Right atrium auricular region (tissue), 2 donors: Measurements from ENCODE around the gene CARD11. TPM values are rescaled to one million over a fixed set of nuclear protein-coding genes. Genes with fewer than 3 reads are reported as not detected.
"Not testable (repeated sequence)": the region's sequence is repeated elsewhere in the genome, so short reads cannot be mapped to it uniquely, and the experiment has no call there.

Experiments used
- DNase-seq: peaks from one replicate; pipeline ENCODE4 v3.0.0-alpha.2; 2019; ENCODE audit warnings: low spot score
- H3K27ac ChIP-seq, 2 donors: fragments of 200-600 bp; sonication (generic); 1 replicate in 1 of 2; 2 replicates in 1 of 2; pipeline ENCODE4 v1.5.1; 2016 to 2019
- H3K27me3 ChIP-seq, 2 donors: fragments of 200-600 bp; sonication (generic); one replicate each; pipeline versions ENCODE4 v1.5.1 to v1.6.0; 2017 to 2019
- H3K36me3 ChIP-seq: fragments of 200-600 bp; sonication (generic); one replicate; pipeline ENCODE4 v1.5.1; 2016
- H3K4me1 ChIP-seq, 2 donors: fragments of 200-600 bp; sonication (generic); one replicate each; pipeline versions ENCODE4 v1.5.1 to v1.6.0; 2017 to 2019
- H3K4me3 ChIP-seq, 2 donors: fragments of 200-600 bp; sonication (generic); 1 replicate in 1 of 2; 2 replicates in 1 of 2; pipeline ENCODE4 v1.5.1; 2017 to 2019; ENCODE audit warnings: mild to moderate bottlenecking in 1 of 2, moderate library complexity in 1 of 2
- H3K9me3 ChIP-seq, 2 donors: fragments of 200-600 bp; sonication (generic); one replicate each; pipeline ENCODE4 v1.5.1; 2019
- CTCF ChIP-seq, 2 donors: fragments of 200-600 bp; sonication (generic); IDR thresholded peaks; one replicate each; pipeline ENCODE4 v1.5.1; 2019; ENCODE audit warnings: antibody characterized with exemption in 2 of 2
- total RNA-seq, 2 donors: library from RNA; depleted of rRNA; stranded (reverse); fragments of >200 nt; gene quantifications; one replicate each; pipeline ENCODE4 v1.1.0, GENCODE V29; 2016

CARD11 gene
- total RNA-seq, 2 donors from 2014 or later: 0.22 to 0.55 TPM

GRCh38 chr7:2920956-2921652 lies 122.6 kb downstream of the CARD11 start:
- no peak for DNase-seq
- peaks cover 0 to 8% of the 10 kb centered on the region in 2 donors for H3K4me1 ChIP-seq
- no peaks in the 10 kb centered on the region for H3K36me3 ChIP-seq
- H3K27me3 ChIP-seq: no peaks in the 10 kb centered on the region
- no peaks in the 10 kb centered on the region for H3K9me3 ChIP-seq
- no peak overlapping the region for H3K27ac ChIP-seq
- no peak for TF ChIP-seq CTCF (IDR thresholded peaks at IDR 0.05)
- H3K4me3 ChIP-seq: no peak overlapping the region

DNA sequence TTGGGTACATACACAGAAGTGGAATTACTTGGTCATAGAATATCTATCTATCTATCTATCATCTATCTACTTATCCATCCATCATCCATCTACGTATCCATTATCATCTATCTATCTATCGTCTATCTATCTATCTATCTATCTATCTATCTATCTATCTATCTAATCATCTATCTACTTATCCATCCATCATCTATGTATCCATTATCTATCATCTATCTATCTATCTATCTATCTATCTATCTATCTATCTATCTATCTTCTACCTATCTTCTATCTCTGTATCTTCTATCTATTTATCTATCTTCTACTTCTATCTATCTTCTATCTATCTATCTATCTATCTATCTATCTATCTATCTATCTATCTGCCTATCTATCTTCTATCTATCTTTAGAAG lies 123.2 kb downstream of the CARD11 start:
- not testable (repeated sequence) for H3K4me1 ChIP-seq, H3K9me3 ChIP-seq, H3K27ac ChIP-seq, DNase-seq, H3K27me3 ChIP-seq, H3K4me3 ChIP-seq, H3K36me3 ChIP-seq

DNA sequence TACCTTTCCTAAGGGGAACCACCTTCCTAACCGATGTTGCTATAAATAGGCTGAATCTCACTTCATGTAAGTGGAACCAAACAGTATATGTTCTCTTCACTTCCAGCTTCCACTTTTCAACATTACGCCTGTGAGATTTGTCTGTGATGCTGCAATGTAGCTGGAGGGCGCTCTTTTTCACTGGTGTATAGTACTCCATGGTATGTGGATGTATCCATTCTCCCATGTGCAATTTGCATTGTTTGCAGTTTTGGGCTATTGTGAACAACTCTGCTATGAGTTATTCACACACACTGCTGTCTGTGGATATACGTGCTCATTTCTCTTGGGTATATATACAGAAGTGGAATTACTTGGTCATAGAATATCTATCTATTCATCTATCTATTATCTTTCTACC lies 123.6 kb downstream of the CARD11 start:
- H3K27ac ChIP-seq: no peak overlapping the region
- H3K27me3 ChIP-seq: no peaks in the 10 kb centered on the region
- H3K4me3 ChIP-seq: no peak overlapping the region
- no peak for TF ChIP-seq CTCF (IDR thresholded peaks at IDR 0.05)
- DNase-seq: no peak
- H3K36me3 ChIP-seq: no peaks in the 10 kb centered on the region
- H3K4me1 ChIP-seq: peaks cover 0 to 8% of the 10 kb centered on the region in 2 donors
- no peaks in the 10 kb centered on the region for H3K9me3 ChIP-seq

DNA sequence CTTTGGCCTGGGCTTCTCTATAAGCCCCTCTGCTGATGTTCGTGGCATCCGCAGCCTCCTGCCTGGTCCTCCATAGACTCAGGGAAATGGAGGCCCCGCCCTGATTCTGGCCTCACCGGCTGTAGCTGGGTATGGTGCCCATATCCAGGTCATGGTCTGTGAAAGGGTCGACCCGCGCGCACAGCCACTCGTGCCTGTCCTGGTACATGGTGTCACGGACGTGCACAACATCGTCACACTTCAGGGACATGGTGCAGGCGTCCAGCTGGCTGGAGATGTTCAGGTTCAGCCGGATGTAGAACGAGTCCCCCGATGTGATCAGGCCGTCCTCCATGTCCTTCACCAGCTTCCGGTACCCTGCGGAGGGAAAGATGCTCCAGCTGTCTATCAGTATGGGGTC lies 124.4 kb downstream of the CARD11 start:
- Histone ChIP-seq H3K36me3 (no peaks in the 10 kb centered on the region), H3K4me1 (peaks cover 0 to 8% of the 10 kb centered on the region in 2 donors), H3K27ac (no peak overlapping the region), H3K9me3 (no peaks in the 10 kb centered on the region), H3K4me3 (no peak overlapping the region), H3K27me3 (no peaks in the 10 kb centered on the region)
- no peak for DNase-seq
- no peak for TF ChIP-seq CTCF (IDR thresholded peaks at IDR 0.05)

GRCh38 chr7:2918406-2918805 lies 125.3 kb downstream of the CARD11 start:
- no peak for DNase-seq
- H3K4me3 ChIP-seq: no peak overlapping the region
- peaks cover 0 to 8% of the 10 kb centered on the region in 2 donors for H3K4me1 ChIP-seq
- H3K9me3 ChIP-seq: no peaks in the 10 kb centered on the region
- H3K27ac ChIP-seq: no peak overlapping the region
- TF ChIP-seq CTCF (IDR thresholded peaks at IDR 0.05): no peak
- no peaks in the 10 kb centered on the region for H3K27me3 ChIP-seq
- H3K36me3 ChIP-seq: no peaks in the 10 kb centered on the region

- TF ChIP-seq CTCF (IDR thresholded peaks at IDR 0.05): no peak
Measured at GRCh38 chr7:2915023-2915422, 128.6 kb downstream of the CARD11 start.

More at GRCh38 chr7:2915023-2915422, 128.6 kb downstream of the CARD11 start:
- no peak overlapping the region for H3K4me3 ChIP-seq
- H3K27me3 ChIP-seq: no peaks in the 10 kb centered on the region
- H3K36me3 ChIP-seq: no peaks in the 10 kb centered on the region
- no peaks in the 10 kb centered on the region for H3K9me3 ChIP-seq
- H3K4me1 ChIP-seq: no peaks in the 10 kb centered on the region
- H3K27ac ChIP-seq: no peak overlapping the region
- DNase-seq: no peak
